GM21526 (cell line): Measurements from ENCODE around the gene STRA8.

ENCODE experiments used
- ATAC-seq: cut with Tn5 transposase; IDR thresholded peaks from one replicate; pipeline ENCODE4 v1.9.1; 2021; ENCODE audit warnings: moderate library complexity; ENCODE audit not compliant: unreplicated experiment, low FRiP score

The STRA8 gene

GRCh38 chr7:135233570-135233969, at the start of gene STRA8:
Gene STRA8 (plus strand): TSS chr7:135233838. CDS start chr7:135240525, 6,687 bp downstream.
- ATAC-seq: no peak

- no peak for ATAC-seq
These were observed 49.3 kb upstream of the STRA8 start for GRCh38 chr7:135184254-135184841.

- ATAC-seq: no peak
These were observed 48.0 kb upstream of the STRA8 start for GRCh38 chr7:135185471-135186260.

- no peak for ATAC-seq
These were observed 47.4 kb upstream of the STRA8 start for GRCh38 chr7:135186261-135186540.

GRCh38 chr7:135186841-135187253, 46.8 kb upstream of the STRA8 start:
- peak; percentile 46 for ATAC-seq

GRCh38 chr7:135188298-135188984, 45.2 kb upstream of the STRA8 start:
- ATAC-seq: no peak

GRCh38 chr7:135189221-135189662, 44.4 kb upstream of the STRA8 start:
- ATAC-seq: no peak

- ATAC-seq: no peak
These were observed 43.7 kb upstream of the STRA8 start for GRCh38 chr7:135189961-135190360.

GRCh38 chr7:135190703-135191102, 42.9 kb upstream of the STRA8 start:
- ATAC-seq: no peak

GRCh38 chr7:135192914-135193536, 40.6 kb upstream of the STRA8 start:
- ATAC-seq: no peak

GRCh38 chr7:135193615-135194081, 40.0 kb upstream of the STRA8 start:
- no peak for ATAC-seq

GRCh38 chr7:135194494-135195095, 39.0 kb upstream of the STRA8 start:
- ATAC-seq: no peak

GRCh38 chr7:135195156-135195555, 38.5 kb upstream of the STRA8 start:
- ATAC-seq: no peak

GRCh38 chr7:135195968-135196629, 37.5 kb upstream of the STRA8 start:
- no peak for ATAC-seq

- ATAC-seq: no peak
These were observed 36.3 kb upstream of the STRA8 start for GRCh38 chr7:135197343-135197742.

GRCh38 chr7:135197906-135198655, 35.6 kb upstream of the STRA8 start:
- no peak for ATAC-seq

GRCh38 chr7:135199439-135199838, 34.2 kb upstream of the STRA8 start:
- no peak for ATAC-seq

GRCh38 chr7:135200821-135201331, 32.8 kb upstream of the STRA8 start:
- no peak for ATAC-seq

- ATAC-seq: no peak
These were observed 32.3 kb upstream of the STRA8 start for GRCh38 chr7:135201350-135201749.
